Measurements from ENCODE around the gene HECW1.

The HECW1 gene

GRCh38 chr7:43318188-43318770 is 205.8 kb downstream of the HECW1 start:
- TF ChIP-seq ZBTB7A (IDR thresholded peaks at IDR 0.05; ENCODE audit: low read depth): no peak
- no peak for TF ChIP-seq TEAD4 (IDR thresholded peaks at IDR 0.05)
- TF ChIP-seq MAX (IDR thresholded peaks at IDR 0.05): no peak
- TF ChIP-seq TCF12 (IDR thresholded peaks at IDR 0.05; ENCODE audit: low read depth): no peak
- no peak for TF ChIP-seq NFIC (IDR thresholded peaks at IDR 0.05)
- no peak for TF ChIP-seq EGR1 (IDR thresholded peaks at IDR 0.05)

GRCh38 chr7:43325595-43325994 is 213.1 kb downstream of the HECW1 start:
- TF ChIP-seq EP300 (IDR thresholded peaks at IDR 0.05; ENCODE audit: borderline replicate concordance) (no peak), NFIC (IDR thresholded peaks at IDR 0.05) (no peak)

GRCh38 chr7:43328336-43328735 is 215.9 kb downstream of the HECW1 start:
- TF ChIP-seq TEAD4 (IDR thresholded peaks at IDR 0.05) (no peak), YY1 (IDR thresholded peaks at IDR 0.05; ENCODE audit: low read depth) (no peak), NFIC (IDR thresholded peaks at IDR 0.05) (no peak), RAD21 (IDR thresholded peaks at IDR 0.05; ENCODE audit: low read depth) (no peak), CEBPB (IDR thresholded peaks at IDR 0.05) (no peak), TCF12 (IDR thresholded peaks at IDR 0.05; ENCODE audit: low read depth) (no peak), CREB1 (IDR thresholded peaks at IDR 0.05; ENCODE audit: low read depth) (no peak), MAX (IDR thresholded peaks at IDR 0.05) (no peak), ZBTB7A (IDR thresholded peaks at IDR 0.05; ENCODE audit: low read depth) (no peak), EGR1 (IDR thresholded peaks at IDR 0.05) (no peak), FOXM1 (IDR thresholded peaks at IDR 0.05; ENCODE audit: borderline replicate concordance, low read depth) (no peak), EP300 (IDR thresholded peaks at IDR 0.05; ENCODE audit: borderline replicate concordance) (no peak), REST (IDR thresholded peaks at IDR 0.05; ENCODE audit: low read depth) (no peak), USF1 (IDR thresholded peaks at IDR 0.05) (no peak), TAF1 (IDR thresholded peaks at IDR 0.05; ENCODE audit: low read depth) (no peak)

GRCh38 chr7:43328785-43329380 is 216.4 kb downstream of the HECW1 start:
- TF ChIP-seq FOXM1 (IDR thresholded peaks at IDR 0.05; ENCODE audit: borderline replicate concordance, low read depth) (no peak), NFIC (IDR thresholded peaks at IDR 0.05) (no peak), ZBTB7A (IDR thresholded peaks at IDR 0.05; ENCODE audit: low read depth) (no peak)

GRCh38 chr7:43332193-43332796 is 219.8 kb downstream of the HECW1 start:
- TF ChIP-seq CEBPB (IDR thresholded peaks at IDR 0.05): no peak
- no peak for TF ChIP-seq NFIC (IDR thresholded peaks at IDR 0.05)
- no peak for TF ChIP-seq EGR1 (IDR thresholded peaks at IDR 0.05)
- TF ChIP-seq REST (IDR thresholded peaks at IDR 0.05; ENCODE audit: low read depth): no peak
- no peak for TF ChIP-seq ZBTB7A (IDR thresholded peaks at IDR 0.05; ENCODE audit: low read depth)
- no peak for TF ChIP-seq EP300 (IDR thresholded peaks at IDR 0.05; ENCODE audit: borderline replicate concordance)
- no peak for TF ChIP-seq TCF12 (IDR thresholded peaks at IDR 0.05; ENCODE audit: low read depth)
- no peak for TF ChIP-seq YY1 (IDR thresholded peaks at IDR 0.05; ENCODE audit: low read depth)

- TF ChIP-seq EP300 (IDR thresholded peaks at IDR 0.05; ENCODE audit: borderline replicate concordance) (no peak), TAF1 (IDR thresholded peaks at IDR 0.05; ENCODE audit: low read depth) (no peak), YY1 (IDR thresholded peaks at IDR 0.05; ENCODE audit: low read depth) (no peak), RAD21 (IDR thresholded peaks at IDR 0.05; ENCODE audit: low read depth) (no peak), FOXM1 (IDR thresholded peaks at IDR 0.05; ENCODE audit: borderline replicate concordance, low read depth) (no peak), CREB1 (IDR thresholded peaks at IDR 0.05; ENCODE audit: low read depth) (no peak), MAX (IDR thresholded peaks at IDR 0.05) (no peak), TEAD4 (IDR thresholded peaks at IDR 0.05) (no peak), ZBTB7A (IDR thresholded peaks at IDR 0.05; ENCODE audit: low read depth) (no peak), USF1 (IDR thresholded peaks at IDR 0.05) (no peak), REST (IDR thresholded peaks at IDR 0.05; ENCODE audit: low read depth) (no peak), NFIC (IDR thresholded peaks at IDR 0.05) (no peak), CEBPB (IDR thresholded peaks at IDR 0.05) (no peak), EGR1 (IDR thresholded peaks at IDR 0.05) (no peak), TCF12 (IDR thresholded peaks at IDR 0.05; ENCODE audit: low read depth) (no peak)
Observed at GRCh38 chr7:43337191-43337590, 224.7 kb downstream of the HECW1 start.
